ENCODE results near the gene GINS1. TPM values are rescaled to one million over a fixed set of nuclear protein-coding genes. Genes with fewer than 3 reads are reported as not detected.

GINS1 gene
- total RNA-seq, 4 donors from 2014 or later, result 0.44 to 1.5 (median 0.89) TPM; not detected in 1

DNA sequence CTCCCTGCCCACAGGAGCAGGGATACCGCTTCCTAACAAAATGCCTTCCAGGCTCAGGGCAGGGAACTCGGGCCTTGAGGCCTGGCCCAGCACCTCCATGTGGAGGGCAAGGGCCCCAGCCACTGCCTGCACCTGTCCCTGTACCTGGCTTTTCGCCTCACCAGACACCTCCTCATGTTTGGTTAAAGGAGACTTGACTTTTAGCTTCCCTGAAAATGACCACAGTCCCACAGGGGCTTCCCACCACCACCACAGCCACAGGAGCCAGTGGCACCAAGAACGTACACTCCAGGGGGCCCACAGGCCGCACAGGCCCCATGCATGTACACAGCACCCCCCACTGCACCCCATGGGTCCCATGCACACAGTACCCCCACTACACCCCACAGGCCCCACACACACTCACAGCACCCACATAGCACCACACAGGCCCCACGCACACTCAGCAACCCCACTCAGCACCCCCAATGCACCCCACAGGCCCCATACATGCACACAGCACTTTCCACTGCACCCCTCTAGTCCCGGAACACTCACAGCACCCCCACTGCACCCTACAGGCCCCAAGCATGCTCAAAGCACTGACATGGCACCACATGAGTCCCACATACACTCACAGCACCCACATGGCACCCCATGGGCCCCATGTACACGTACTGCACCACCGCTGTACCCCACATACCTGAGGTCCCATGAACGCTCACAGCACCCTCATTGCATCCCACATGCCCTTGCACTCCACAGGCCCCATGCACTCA lies 86.5 kb downstream of the GINS1 start:
- 90 to 98% methylated on average over 10 of the region's 10 CpGs for WGBS, 2 donors
- intact Hi-C loops (cut with DNase I), result no loop called here
- Histone ChIP-seq H3K36me3 (peaks cover 5 to 7% of the 10 kb centered on the region in 2 donors), H3K27ac (no peak overlapping the region), H3K4me3 (replicated peaks in 1 of 3) (no peak overlapping the region), H3K9me3 (no peaks in the 10 kb centered on the region), H3K27me3 (no peaks in the 10 kb centered on the region), H3K4me1 (no peaks in the 10 kb centered on the region)
- DNase-seq, result no peak
- TF ChIP-seq POLR2A (IDR thresholded peaks at IDR 0.05), result no peak
- TF ChIP-seq, protein P1, sequence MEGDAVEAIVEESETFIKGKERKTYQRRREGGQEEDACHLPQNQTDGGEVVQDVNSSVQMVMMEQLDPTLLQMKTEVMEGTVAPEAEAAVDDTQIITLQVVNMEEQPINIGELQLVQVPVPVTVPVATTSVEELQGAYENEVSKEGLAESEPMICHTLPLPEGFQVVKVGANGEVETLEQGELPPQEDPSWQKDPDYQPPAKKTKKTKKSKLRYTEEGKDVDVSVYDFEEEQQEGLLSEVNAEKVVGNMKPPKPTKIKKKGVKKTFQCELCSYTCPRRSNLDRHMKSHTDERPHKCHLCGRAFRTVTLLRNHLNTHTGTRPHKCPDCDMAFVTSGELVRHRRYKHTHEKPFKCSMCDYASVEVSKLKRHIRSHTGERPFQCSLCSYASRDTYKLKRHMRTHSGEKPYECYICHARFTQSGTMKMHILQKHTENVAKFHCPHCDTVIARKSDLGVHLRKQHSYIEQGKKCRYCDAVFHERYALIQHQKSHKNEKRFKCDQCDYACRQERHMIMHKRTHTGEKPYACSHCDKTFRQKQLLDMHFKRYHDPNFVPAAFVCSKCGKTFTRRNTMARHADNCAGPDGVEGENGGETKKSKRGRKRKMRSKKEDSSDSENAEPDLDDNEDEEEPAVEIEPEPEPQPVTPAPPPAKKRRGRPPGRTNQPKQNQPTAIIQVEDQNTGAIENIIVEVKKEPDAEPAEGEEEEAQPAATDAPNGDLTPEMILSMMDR (IDR thresholded peaks at IDR 0.05), result no peak

DNA sequence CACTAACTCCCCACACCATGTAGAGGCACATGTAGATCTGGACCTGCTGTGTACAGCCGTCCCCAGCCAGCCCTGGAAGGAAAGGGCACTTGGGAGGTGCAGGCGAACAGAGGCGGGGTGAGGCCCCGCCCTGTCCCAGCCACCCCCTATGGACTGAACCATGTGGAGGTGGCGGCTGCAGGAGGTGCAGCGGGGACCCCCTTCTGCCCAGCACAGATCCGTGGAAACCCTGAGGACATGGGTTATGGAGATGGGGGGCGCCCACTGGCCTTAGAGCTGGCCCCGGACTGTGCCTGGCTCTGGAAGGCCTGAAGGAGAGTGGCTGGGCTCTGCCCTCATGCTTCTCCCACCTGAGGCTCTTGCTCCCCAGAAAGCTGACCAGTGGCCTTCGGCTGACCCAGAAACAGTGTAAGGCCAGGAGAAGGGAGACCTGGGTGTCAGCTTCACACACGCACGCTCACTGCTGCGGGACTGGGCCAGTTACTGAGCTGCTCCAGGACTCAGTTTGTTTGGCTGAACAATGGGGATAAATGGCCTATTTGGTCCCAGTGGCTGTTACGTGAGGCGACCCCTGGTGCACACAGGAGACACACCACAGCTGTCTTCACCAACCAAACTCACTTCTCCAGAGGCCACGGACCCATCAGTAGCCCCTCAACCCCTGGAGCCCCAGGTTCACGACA lies 87.2 kb downstream of the GINS1 start:
- Histone ChIP-seq H3K27ac (no peak overlapping the region), H3K36me3 (peaks cover under 1 to 2% of the 10 kb centered on the region in 2 donors), H3K27me3 (no peaks in the 10 kb centered on the region), H3K4me3 (replicated peaks in 1 of 3) (no peak overlapping the region), H3K4me1 (no peaks in the 10 kb centered on the region), H3K9me3 (no peaks in the 10 kb centered on the region)
- TF ChIP-seq, protein P1 (IDR thresholded peaks at IDR 0.05), result no peak
- no peak for TF ChIP-seq POLR2A (IDR thresholded peaks at IDR 0.05)
- DNase-seq, result no peak
- intact Hi-C loops (cut with DNase I), result no loop called here
- 91 to 94% methylated on average over 8 to 13 of the region's 17 CpGs for WGBS, 2 donors

DNA sequence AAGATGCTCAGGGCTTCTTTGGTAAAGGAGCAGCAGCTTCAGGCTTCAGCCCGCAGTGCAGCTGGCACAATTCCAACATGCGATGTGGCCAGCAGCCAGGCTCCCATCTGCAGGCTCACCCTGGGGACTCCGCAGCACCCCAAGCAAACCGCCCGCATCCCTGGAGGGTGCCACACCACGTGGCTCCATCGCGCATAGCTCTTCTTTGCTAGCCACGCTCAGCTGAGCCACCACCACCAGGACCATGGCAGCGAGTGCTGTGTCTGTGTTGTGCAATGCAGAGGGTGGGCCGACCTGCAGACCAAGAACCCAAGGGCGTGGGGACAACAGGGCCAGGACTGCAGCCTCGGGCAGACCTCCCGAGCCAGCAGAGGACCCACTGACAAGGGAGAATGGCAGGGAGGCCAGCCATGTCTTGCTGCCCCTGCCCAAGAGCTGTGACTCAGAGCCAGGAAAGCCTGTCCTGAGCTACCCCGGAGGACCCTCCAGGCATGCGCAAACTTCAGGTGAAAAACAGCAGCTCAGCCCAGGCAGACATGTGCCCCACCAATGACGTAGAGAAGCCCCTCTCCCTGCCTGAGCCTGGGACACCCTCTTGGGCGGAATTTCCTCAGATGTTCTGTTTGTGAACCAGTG lies 87.8 kb downstream of the GINS1 start:
- Histone ChIP-seq H3K9me3 (no peaks in the 10 kb centered on the region), H3K27ac (no peak overlapping the region), H3K36me3 (peaks cover 0 to 2% of the 10 kb centered on the region in 2 donors), H3K4me1 (no peaks in the 10 kb centered on the region), H3K27me3 (no peaks in the 10 kb centered on the region), H3K4me3 (replicated peaks in 1 of 3) (no peak overlapping the region)
- TF ChIP-seq, protein P1 (IDR thresholded peaks at IDR 0.05), result no peak
- TF ChIP-seq POLR2A (IDR thresholded peaks at IDR 0.05), result no peak
- WGBS, 2 donors, result 93 to 96% methylated on average over 7 to 15 of the region's 18 CpGs
- DNase-seq, result no peak
- intact Hi-C loops (cut with DNase I), result no loop called here

DNA sequence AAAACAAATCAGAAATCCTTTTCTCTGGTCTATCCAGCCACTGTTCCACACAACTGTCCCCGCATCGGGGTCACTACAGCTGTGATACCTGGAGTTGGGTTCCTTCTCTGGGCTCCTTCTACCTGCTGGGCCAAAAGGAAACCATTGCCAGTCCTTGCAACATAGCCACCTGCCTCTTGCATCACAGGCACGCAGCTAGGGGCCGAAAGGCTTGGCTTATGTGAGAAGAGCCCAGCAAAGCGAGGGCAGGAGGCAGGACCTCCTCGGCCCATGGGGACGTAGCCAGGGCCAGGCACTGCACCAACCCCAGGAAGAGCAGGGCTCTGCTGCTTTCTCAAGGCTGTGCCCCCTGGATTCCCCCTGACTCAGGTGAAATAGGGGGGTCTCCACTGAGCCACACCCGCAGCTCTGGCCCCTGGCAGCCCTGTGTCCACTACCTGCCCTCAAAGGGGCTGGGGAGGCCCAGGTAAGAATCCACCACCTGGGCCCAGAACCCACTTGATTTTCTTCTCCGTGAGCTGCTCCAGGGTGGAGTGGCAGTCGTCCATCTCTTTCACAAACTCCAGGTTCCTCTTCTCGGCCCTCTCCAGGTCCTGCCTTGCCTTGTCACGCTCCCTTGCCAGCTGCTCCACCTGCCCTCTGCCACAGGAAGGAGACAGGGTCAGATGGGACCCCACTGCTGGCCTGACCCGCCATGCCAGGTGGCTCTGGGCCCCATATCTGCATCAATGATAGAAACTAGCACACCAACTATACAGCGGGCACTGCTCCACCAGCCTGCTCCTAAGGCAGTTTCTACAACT lies 88.9 kb downstream of the GINS1 start:
- Histone ChIP-seq H3K27me3 (no peaks in the 10 kb centered on the region), H3K4me1 (no peaks in the 10 kb centered on the region), H3K36me3 (no peaks in the 10 kb centered on the region), H3K4me3 (replicated peaks in 1 of 3) (no peak overlapping the region), H3K27ac (no peak overlapping the region), H3K9me3 (no peaks in the 10 kb centered on the region)
- TF ChIP-seq, protein P1 (IDR thresholded peaks at IDR 0.05), result no peak
- no peak for TF ChIP-seq POLR2A (IDR thresholded peaks at IDR 0.05)
- intact Hi-C loops (cut with DNase I), result no loop called here
- 92 to 93% methylated on average over 8 to 14 of the region's 14 CpGs for WGBS, 2 donors
- DNase-seq, result no peak
